ENCODE measurements around the gene SSC5D.
"Not testable (repeated sequence)": the region's sequence is repeated elsewhere in the genome, so short reads cannot be mapped to it uniquely, and the experiment has no call there.

Gene SSC5D

DNA sequence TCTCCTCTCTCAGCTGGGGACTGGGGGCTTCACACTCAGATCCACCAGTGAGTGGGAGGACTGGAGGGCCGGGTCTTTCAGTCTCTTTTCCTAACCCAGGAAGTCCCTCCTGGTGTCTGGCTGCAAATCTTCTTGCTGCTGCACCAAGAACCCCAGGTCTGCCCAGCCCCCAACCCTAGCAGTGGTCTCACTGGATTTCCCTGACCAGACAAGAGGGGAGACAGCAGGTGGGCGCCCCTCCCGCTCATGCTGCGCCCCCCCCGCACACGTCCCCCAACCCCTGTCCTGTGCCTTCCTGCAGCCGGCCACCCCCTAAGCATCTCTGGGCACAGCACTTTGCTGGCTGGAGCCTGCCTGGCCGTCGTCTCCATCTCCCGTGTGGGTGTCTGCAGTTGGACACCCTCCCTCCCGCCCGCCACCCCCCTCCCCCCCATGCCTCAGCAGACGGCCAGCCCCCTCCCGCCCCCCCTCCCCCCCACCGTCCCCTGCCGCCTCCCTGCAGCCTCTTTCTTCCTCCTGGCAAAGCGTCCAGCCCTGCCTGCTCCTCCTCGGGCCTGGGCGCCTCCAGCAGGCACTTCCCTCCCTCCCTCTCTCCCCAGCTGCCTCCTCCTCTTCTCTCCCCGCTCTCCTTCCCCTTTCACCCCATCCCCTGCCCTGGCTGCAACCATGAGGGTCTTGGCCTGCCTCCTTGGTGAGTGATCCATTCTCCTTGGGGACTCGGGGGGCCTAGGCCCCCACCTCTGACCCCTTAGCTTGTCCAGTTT lies at the start of gene SSC5D:
Gene SSC5D, plus strand, starts transcription at position 513 of the 764 bp plus-strand sequence. Its CDS starts 154 bp downstream, at position 667.
- DNase-seq, result no peak

DNA sequence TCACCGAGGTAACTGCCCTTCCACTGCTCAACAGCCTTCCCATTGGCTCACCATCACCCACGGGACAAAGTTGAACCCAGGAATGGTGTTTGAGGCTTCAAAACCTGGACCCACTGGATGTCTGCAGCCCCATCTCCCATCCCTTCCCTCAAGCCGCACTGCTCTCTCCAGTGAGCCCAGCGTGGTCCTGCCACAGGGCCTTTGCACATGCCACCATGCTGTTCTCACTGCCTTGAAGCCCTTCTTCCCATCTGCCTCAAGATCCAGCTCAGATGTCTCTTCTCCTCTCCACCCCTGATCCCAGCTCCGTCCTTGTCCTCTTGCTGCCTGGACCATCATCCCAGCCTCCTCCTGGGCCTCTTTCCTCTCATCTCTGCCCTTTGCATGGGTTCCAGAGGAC lies 49.2 kb upstream of the SSC5D start:
- no peak for DNase-seq

DNA sequence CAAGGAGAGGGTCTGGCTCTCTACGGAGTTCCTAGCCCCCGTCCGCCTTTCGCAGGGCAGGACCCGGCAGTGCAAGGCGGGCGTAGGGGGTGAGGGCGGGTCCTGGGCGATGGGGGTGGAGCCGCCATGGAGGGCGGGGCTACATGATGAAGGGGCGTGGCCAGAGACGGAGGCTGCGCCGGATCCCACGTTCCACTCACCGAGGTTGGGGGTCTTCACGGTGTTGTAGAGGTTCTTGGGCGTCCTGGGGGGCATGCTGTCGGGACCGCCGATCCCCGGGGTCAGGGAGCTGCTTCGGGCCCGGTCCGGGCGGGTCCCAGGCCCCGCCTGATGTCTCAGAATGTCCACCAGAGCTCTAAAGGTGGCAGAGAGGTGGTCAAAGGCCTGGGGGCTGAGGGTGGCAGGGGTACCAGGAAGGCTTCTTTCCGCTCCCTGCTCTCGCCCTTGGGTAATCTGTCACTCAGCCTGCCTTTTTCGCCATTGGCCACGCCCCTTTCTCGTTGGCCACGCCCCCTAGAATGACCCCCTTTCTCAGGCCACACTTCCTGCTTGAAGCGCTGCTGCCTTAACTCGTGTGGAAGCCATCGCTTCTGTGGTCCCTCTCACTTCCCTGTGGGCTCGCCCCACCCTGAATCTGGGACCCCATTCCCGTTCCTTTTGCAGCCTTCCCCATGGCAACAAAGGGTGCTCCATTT lies 47.7 kb upstream of the SSC5D start:
- DNase-seq, result no peak

GRCh38 chr19:55441319-55441691 lies 46.9 kb upstream of the SSC5D start:
- no peak for DNase-seq

DNA sequence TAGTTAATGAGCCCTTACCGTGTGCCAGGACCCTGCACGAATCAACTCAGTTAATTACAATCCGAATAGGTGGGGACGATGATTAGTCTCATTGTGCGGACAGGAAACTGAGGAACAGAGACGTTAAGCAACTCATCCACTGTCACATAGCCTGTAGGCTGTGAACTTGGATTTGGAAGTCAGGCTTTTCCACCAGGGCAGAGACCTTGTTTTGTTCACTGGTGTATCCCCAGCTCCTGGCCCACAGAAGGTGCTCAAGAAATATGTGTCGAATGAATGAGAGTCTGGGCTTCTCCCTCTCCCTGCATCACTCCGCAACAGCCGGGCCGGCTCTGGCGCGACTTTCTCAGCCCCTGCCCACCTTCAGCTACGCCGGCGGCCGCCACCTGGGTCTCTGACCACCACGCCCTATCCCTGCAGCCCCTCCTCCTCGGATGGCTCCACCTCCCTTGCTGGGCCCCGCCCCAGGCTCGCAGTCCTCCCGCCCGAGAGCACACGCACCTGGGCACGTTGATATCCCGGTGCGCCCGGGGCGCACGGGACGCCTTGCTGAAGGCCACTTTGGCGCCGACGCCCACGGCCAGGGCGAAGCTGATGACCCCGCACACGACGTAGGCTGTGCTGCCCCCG lies 46.4 kb upstream of the SSC5D start:
- no peak for DNase-seq

DNA sequence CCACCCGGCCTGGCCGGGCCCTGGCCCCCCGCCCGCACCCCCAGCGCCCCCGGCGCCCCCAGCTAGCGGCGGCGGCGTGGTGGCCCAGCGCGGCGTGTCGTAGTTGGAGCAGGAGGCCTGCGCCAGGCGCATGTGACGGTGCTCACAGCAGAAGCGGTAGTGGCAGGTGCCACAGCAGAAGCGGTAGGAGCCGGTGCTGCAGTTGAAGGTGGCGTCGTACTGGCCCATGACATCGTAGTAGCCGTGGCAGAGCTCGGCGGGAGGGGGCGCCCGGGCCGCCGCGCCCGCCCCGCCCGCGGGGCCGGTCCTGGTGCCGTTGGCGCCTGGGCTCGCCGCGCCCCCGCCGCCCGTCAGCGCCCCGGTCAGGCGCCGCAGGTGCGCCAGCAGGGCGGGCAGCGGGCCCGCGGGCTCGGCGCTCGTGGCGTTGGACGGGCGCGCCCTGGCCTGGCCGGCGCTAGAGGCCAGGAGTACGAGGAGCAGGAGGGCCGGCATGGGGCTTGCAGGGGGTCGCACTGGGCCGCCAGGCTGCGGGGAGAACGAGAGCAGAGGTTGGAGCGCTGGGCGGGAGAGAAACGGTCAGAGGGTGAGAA lies 45.8 kb upstream of the SSC5D start:
- no peak for DNase-seq

DNA sequence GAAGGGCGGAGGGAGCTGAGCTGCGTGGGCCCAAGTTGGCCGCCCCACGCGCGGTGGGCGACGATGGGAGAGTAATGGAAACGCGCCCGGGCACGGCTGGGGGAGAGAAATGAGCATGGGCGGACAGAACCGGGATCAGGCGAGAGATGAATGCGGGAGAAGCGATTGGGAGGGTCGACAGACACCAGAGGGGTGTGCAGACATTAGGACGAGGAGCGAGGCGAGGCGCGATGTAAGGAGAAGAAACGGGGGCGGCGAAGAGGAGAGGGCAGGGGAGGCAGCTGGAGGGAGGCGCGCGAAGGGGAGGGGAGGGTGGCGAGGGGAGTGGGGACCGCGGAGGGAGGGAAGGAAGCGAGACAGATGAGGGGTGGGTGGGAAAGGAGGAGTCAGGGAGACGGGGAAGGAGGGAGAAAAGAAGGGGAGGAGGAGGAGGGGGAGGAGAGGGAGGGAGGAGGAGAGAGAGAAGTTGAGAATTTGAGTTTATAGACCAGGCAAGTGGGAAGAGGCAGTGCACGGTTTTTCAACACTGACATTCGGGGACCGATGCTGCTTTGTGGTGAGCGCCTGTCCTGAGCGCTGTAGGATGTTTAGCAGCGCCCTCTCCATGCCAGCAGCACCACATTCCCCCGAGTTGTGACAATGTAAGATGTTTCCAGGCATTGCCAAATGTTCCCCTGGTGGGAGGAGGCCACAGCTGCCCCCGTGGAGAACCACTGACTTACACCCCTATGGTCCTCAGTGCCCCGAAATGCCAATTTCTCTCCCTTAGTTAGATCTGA lies 45.0 kb upstream of the SSC5D start, which contains the start of gene SHISA7:
Gene SHISA7, minus strand, starts transcription at position 256 of the 779 bp plus-strand sequence. CDS start 437 bp downstream, outside the sequence.
- DNase-seq, result no peak

GRCh38 chr19:55443824-55444480 lies 44.3 kb upstream of the SSC5D start:
- no peak for DNase-seq

DNA sequence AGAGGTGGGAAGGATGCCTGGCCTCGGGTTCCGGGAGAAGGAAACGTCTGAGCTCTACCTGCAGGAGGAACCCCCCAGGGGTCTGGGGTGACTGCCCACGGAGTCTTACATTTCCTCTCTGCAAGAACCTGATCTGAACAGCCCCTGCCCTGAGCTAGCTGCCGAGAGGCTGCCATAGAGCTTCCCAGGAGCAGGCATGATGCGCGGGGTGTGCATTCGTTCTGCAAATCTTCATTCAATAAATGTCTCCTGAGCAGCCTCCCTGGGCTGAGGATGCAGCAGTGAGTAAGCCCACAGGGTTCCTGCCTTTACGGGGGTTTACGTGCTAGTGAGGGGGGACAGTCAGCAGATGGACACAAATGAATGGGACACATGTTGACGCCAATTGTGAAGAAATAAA lies 43.6 kb upstream of the SSC5D start:
- no peak for DNase-seq

DNA sequence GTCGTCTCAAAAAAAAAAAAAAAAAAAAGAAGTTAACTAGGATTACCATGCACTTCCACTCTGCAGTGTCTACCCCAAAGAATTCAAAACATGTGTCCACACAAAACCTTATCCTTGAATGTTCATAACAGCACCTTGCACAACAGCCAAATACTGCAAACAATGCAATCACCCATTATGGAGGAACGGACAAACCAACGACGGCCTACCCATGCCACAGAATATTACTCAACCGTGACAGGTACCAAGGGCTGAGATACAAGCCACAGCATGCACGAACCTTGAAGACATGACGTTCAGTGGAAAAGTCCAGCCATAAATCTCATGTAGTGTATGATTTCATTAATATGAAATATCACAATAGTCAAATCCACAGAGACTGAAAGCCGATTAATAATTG lies 42.2 kb upstream of the SSC5D start:
- DNase-seq, result no peak

GRCh38 chr19:55447421-55448174 lies 40.6 kb upstream of the SSC5D start:
- no peak for DNase-seq

- not testable (repeated sequence) for DNase-seq
These were observed 40.1 kb upstream of the SSC5D start for GRCh38 chr19:55448175-55448490.

- no peak for DNase-seq
These were observed 38.8 kb upstream of the SSC5D start for GRCh38 chr19:55449469-55449868.

GRCh38 chr19:55451163-55451964 lies 36.9 kb upstream of the SSC5D start:
- no peak for DNase-seq

GRCh38 chr19:55451965-55452748 lies 36.1 kb upstream of the SSC5D start:
- peak; percentile 24 for DNase-seq

DNA sequence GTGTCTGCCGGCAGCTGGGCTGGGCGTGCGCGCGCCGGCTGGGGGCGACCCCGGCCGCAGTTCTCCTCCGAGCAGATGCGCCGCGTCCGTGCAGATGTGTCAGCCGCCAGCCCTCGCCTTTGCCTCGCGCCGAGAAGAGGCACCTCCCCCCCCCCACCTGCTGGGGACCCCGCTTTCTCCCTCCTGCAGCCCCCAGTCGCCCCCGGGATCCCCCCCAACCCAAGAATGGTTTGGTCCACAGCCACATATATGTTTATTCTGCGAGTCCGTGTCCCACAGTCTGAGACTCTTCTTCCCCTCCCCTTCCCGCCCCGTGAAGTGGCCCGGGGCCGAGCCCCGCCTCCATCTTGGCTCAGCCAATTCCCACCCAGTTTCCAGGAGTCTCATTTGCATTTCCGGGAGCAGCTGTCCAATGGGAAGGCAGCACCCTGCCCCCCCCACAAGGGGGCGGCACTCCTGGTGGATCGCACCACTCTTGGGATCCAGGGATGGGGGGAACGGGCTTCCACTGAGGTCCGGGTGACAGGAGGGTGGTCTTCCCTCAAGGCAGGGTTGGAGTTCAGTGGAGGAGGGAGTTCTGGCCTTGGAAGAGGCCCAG lies 35.4 kb upstream of the SSC5D start:
- DNase-seq, result peak; percentile 91

DNA sequence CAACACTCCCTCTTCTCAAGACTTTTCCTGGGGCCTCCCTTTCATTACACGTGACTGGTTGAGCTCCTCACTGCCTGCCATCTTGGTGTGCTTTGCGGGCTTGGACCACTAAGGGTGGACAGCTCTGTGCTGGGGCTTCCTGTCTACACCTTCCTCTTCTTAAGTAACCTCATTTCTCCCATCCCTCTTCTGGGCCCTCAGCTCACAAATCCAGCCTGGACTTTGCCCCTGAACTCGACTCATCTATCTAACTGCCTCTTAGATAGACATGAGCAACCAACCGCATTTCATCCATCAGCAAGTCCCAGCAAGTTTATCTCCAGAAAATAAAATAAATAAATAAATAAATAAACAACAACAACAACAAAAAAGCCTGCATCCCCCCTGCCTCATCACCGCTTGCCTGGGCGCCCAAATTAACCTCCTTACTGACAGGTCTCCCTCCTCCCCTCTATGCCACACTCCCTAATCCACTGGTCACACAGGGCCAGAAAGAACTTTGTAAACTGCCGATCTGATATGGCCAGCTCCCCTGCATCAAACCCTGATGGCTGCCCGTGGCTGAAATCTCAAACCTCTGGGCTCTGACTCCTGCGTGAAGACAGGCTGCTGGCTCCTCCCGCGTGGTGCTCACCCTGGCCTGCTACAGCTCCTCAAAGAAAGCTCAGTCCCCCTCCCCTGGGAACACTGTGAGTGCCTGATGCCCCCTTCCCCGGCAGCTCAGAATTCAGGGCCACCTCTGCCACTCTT lies 34.5 kb upstream of the SSC5D start:
- no peak for DNase-seq

- no peak for DNase-seq
These were observed 33.4 kb upstream of the SSC5D start for GRCh38 chr19:55454787-55455243.
